ENCODE data around the gene AMZ1.

GRCh38 chr7:2716488-2716887, 28.5 kb downstream of the AMZ1 start:
- TF ChIP-seq, protein P1, sequence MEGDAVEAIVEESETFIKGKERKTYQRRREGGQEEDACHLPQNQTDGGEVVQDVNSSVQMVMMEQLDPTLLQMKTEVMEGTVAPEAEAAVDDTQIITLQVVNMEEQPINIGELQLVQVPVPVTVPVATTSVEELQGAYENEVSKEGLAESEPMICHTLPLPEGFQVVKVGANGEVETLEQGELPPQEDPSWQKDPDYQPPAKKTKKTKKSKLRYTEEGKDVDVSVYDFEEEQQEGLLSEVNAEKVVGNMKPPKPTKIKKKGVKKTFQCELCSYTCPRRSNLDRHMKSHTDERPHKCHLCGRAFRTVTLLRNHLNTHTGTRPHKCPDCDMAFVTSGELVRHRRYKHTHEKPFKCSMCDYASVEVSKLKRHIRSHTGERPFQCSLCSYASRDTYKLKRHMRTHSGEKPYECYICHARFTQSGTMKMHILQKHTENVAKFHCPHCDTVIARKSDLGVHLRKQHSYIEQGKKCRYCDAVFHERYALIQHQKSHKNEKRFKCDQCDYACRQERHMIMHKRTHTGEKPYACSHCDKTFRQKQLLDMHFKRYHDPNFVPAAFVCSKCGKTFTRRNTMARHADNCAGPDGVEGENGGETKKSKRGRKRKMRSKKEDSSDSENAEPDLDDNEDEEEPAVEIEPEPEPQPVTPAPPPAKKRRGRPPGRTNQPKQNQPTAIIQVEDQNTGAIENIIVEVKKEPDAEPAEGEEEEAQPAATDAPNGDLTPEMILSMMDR (IDR thresholded peaks at IDR 0.05): no peak
- TF ChIP-seq POLR2A (IDR thresholded peaks at IDR 0.05): no peak
